Islet precursor cell (in vitro differentiated cells): ENCODE results near the gene FOXL3.
A peak's percentile ranks its signal among the peaks of the same experiment; 100 is the strongest.
"Not testable (repeated sequence)": the region's sequence is repeated elsewhere in the genome, so short reads cannot be mapped to it uniquely, and the experiment has no call there.

Experiments
- DNase-seq: peaks from one replicate; pipeline ENCODE4 v3.0.0-alpha.2; 2018

The FOXL3 gene

DNA sequence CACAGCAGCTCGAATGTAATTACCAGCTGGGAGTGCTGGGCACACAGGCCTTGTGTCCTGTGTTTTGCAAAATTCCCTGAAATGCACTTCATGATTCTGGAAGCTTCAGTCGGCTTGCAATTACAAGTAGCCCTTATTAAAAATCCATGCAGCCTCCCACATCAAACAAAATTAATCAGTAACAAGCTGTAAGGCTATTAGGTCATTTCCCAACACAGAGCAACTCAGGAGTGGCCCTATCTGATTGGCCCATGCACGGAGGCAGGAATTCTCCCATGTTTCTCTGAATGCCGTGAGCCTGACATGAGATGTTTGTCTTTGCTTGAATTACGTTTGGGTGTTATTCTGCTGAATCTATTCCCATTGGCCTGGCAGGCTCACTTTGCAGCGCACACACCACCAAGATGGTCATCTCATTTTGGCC, 36.9 kb downstream of the FOXL3 start:
- no peak for DNase-seq

DNA sequence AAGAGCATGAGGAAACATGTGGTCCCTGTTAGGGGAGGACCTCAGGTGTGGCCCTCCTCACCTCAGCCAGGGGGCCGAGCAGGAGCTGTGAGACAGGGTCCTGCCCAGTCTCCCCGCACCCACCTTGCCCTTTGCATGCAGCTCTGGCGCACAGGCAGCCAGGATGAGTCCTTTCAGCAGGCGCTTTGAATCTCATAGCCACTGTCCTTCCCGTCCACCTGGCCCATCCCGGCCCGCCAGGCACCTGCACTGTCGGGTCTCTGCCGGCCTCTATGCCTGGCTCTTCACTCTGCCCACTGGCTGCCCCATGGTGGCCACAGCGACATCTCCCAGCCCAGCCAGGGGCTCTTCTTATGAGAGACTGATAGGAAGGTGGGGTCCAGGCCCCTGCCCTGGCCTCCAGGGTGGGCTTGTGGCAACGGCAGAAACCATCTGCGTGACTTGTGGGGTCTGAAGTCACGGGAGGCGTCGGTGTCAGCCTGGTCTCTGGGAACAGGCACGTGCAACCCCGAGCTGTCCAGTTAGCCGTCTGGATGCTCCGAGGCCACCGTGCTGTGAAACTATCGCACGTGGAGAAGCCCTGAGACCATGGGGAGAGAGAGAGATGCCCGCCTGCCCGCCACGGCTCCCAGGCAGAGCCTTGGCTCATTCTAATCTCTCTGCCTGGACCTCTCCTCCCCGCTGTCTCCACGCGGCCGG, 37.4 kb downstream of the FOXL3 start:
- no peak for DNase-seq

DNA sequence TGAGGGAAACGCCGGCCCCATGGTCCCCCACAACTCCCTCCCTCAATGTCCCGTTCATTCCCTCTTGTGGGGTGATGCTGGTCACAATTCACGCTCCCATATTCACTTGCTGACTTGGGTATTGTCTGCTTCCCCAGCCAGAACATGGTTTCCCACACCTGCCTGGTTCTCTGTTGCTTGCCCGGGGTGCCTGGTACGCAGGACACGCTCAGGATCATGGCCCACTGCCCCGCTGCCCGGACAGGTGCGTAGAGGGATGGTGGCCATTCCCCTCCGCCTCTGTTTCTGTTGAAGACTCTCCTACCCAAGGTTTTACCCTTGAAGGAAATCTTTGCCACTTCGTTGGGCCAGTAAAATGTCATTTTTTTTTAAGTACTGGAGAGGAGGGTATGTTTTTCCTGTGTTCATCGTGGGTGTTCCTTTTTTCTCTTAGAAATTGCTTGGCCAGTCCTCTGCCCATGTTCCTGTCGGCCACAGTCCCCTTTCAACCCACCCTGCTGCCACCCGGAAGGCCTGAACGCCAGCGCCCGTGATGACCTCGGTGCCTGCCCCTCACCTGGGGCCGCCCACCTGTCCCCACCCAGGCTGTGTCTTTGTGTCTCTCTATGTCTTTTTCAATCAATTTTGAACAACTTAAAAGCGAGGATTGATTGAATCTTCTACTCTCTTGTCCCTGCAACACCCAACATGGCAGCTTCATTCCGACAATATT, 38.2 kb downstream of the FOXL3 start:
- DNase-seq = no peak

DNA sequence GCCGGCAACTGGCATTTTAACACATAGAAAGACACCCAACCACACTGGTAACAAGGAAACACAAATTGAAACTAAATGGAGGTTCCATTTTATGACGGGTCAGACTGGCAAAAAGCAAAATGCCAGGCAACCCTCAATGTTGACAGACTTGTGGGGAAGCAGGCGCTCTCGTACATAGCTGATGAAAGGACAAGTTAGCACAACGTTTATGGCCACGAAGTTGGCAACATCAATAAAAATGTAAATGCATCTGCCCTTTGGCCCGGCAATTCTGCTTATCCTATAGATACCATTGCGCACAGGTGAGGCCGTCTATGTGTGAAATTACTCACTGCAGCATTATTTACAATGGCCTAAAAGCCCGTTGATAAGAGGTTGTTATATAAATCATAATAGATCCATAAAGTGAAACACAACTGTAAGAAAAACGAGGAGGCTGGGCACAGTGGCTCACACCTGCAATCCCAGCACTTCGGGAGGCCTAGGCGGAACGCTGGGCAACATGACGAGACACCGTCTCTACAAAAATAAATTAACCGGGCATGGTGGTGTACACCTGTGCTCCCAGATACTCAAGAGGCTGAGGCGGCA, 39.8 kb downstream of the FOXL3 start:
- DNase-seq = no peak

DNA sequence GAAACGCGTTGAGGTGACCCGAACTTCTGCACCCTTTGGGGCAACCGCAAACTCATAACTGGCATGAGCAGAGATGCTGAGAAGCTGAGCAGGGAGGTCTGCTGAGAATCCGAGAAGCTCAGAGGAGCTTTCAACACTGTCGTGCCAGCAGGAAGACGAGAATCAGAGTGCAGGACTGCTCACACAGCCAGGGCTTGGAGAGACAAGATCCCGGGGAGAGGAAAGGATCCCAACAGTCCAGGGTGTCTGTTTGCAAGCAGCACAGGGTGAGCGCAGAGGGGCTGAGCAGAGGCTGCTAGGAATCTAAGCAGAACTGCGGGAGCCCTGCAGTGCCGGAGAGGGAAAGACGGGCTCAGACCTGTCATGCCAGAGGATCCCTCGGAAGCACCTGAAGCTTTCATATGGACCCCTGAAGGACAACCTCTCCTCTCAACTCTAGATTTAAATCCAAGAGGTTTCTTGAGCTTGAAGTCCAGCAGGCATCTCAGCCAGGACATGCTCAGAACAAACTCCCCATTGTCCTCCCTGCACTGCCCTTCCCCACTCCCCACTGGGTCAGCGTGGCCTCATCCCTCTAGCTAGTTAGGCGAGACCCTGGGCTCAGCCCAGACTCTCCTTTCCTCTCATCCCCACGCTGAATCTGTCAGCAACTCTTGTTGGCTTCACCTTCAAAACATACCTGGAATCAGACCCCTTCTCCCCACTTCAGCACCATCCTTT, 40.7 kb downstream of the FOXL3 start:
- no peak for DNase-seq

DNA sequence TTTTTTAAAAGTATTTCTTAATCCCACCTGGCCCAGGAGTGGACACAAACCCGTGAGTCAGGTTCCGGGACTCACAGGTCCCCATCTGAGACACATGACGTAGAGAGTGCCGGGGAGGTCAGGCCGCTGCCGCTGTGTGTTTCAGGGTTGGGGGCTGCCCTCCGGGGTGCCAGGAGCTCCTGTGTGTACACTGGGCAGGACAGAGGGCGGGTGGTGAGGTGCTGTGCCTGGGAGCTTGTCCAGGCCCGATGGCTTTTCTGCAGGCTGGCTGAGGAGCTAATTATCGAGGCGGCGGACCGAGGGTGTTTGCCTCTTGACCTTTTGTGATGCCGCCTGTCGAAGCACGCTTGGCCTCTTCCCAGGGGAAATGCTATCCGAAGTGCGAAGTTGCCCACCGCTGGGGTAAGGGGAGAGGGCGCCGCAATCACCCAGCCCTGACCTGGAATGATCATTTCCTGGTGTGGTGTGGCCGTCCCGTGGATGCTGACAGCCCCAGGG, 42.1 kb downstream of the FOXL3 start:
- DNase-seq = no peak

DNA sequence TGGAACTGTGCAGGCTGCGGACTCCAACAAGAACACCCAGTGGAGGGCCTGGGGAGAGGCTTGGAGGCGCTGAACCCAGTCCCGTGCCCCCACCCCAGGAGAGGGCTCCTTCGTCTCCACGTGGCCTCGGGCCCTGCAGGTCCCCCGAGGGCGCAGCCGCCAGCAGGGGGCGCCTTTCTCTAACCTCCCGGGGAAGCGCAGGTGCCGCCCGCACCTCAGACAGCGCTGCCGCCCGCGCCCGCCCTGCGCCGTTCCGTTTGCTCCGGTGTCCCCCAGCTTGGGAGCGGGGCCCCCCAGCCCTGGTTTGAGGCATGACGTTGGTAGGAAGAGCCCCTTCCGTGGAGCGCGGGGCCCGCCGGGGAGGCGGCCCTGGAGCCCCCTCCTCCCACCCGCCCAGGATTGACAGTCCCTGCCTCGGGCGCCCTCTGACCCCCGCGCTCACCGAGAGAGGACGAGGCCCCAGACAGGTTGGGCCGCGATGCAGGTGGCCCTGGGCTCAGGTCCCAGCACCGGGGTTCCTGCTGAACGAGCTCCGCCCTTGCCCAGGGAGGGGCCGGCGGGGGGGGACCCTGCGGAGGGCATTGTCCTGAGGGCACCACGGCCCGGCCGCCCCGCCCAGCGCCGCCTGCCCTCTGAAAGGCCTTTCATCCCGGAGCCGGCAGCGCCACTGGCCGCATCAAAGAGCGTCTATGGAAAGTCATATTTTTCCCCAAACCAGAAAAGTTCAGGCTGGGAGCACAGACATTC, 42.8 kb downstream of the FOXL3 start:
- peak; percentile 82 for DNase-seq

DNA sequence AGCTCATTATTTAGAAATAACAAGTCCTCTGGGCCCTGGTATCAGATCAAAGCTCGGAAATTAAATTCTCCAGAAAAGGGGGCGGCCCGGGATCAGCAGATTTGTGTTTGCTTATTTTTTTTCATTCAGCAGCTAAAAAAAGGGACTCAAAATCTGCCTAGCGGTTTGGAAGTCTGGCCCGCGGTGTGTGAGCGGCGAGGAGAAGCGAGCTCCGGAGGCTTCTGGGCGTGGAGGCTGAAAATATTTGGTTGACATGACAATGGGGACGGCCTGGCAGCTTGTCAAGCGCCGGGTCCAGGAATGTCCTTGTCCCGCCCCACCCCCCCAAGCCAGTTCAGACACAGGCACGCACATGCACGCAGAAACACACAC, 43.4 kb downstream of the FOXL3 start:
- no peak for DNase-seq

DNA sequence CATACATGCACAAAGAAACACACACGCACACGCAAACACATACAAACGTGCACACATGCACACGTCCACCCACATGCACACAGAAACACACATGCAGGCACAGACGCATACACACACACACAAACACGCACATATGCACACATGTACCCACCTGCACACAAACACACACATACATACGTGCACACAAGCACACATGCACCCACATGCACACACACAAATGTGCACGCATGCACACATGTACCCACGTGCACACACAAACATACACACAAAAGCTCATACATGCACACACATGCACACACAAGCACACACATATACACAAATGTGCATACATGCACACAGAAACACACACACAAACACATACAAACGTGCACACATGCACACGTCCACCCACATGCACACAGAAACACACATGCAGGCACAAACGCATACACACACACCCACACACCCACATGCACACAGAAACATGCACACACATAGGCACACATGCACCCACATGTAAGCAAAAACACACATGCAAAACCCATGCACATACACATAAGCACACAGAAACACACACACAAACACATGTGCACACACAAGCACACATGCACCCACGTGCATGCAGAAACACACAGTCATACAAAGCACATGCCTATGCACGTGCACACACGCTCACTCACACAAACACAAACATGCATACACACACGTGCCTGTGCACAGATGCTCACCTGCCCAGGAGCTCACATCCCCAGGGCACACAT, 44.8 kb downstream of the FOXL3 start:
- no peak for DNase-seq

DNA sequence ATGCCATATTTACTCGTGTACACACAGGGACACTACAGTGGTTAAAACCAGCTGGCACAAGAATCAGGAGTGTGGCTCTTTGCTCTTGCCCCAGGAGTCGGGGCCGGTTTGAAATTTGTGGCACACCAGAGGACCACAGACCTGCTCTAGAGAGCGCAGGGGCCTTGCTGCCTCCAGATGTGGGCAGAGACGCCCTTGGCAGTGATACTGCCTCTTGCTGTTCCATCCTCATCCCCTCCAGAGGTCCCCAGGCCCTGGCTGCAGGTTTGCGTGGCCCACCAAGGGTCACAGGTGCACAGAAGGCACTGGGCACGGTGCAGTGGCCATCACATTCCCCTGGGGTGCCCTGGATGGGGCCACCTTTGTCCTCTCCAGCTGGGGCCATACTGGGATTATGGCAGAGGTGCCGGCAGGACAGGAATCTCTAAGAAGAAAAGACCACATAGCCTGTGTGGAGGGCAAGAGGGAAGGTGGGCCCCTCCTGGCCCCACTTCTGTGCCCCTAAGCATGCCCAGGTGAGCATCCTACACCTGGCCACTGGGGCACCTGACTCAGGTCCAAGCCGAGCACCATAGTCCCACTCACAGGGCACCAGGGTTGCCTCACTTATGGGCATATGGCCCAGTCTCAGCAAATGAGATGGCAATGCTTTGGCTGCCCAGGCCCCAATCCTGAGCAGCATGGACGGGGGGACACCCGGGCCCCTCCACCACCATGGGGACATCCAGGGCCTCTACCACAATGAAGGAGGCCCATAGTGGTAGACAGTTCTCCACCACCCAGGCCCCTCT, 45.6 kb downstream of the FOXL3 start:
- no peak for DNase-seq

DNA sequence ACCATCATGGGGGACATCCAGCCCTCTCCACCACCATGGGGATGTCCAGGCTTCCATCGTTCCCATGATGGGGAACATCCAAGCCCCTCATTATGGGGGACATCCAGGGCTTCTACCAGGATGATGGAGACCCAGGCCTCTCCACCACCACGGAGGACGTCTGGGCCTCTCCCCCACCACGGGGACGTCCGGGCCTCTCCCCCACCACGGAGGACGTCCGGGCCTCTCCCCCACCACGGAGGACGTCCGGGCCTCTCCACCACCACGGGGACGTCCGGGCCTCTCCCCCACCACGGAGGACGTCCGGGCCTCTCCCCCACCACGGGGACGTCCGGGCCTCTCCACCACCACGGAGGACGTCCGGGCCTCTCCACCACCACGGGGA, 46.2 kb downstream of the FOXL3 start:
- not testable (repeated sequence) for DNase-seq

DNA sequence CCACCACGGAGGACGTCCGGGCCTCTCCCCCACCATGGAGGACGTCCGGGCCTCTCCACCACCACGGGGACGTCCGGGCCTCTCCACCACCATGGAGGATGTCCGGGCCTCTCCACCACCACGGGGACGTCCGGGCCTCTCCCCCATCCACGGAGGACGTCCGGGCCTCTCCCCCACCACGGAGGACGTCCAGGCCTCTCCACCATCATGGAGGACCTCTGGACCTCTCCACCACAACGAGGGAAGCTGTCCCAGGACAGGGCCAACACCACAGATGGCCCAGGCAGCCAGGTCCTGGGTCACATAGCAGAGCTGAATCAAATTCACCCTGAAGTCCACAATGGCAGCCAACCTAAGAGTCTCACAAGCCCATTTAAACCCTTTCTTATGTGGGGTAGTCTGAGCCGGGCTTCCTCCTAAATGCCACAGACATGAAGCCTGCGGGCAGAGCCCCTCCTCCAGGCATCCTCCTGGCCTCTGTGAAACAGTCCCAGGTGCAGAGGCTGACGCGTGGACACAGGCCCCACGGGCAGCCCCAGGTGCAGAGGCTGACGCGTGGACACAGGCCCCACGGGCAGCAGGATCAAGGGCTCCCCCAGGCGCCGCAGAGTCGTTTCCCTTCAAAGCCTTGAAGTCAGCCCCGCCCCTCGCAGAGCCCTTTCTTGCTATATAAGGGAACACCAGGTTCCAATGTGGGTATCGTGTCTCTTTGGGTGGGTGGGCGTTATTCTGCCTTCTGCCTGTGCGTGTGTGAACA, 47.0 kb downstream of the FOXL3 start:
- DNase-seq = no peak

DNA sequence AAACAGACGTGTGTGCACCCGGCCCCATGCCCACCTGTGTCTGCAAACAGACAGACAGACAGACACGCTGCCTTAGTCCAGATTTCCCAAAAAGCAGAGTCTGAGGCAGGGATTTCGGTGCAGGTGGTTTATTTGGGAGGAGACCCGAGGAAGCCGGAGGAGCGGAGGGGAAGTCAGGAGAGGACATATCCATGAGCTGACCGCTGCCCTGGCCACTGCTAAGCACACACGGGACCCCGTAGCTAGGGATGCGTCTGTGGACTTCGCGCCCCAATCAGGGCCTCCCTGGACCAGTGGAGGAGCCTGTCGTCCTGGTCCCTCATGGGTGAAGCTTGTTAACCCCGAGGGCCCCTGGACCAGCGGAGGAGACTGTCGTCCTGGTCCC, 47.6 kb downstream of the FOXL3 start:
- no peak for DNase-seq

DNA sequence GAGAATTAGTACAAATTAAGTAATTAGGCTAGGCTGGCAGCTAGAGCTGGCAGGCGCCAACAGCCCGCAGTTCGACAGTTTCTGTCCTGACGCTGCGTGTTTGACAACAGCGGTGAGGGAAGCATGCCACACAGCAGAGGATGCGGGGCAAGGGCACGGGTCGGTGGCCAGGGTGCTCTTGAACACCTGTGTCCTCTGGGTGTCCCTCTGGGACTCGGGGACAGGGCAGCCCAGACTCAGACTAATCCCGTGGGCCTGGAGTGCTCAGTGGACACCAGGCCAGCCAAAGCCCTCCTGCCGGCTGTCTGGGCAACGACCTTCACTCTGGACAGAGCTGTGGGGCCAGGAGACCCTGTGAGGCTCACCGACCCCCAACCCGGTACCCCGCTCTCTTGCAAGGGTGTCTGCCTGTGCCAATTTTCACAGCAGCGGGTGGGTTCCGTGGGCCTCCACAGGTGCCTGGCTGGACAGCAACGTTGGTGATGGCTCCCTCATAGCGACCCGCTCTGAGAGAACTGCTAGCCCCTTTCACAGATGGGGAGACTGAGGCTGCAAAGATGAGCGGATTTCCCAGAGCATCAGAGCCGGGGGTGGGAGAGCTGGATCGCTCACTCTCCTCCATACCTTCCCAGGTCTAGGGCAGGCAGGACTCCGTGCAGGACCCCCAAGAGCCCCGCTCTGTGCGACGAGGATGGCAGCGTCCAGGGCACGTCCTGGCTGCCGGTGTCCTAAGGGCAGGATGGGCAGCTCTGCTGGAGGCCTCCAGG, 48.5 kb downstream of the FOXL3 start:
- no peak for DNase-seq

DNA sequence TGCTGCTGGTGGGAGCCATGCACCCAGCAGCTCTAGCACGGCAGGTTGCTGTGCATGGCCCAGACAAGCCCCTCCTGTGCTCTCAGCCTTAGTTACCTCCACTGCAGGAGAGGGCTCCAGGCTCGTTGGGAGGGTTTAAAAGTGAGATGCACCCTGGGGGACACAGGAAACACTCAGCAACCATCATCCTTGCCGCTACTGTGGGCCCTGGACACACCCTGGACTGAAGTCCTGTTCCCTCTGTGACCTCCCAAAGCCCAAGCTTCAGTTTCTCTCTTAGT, 49.0 kb downstream of the FOXL3 start:
- DNase-seq = no peak

DNA sequence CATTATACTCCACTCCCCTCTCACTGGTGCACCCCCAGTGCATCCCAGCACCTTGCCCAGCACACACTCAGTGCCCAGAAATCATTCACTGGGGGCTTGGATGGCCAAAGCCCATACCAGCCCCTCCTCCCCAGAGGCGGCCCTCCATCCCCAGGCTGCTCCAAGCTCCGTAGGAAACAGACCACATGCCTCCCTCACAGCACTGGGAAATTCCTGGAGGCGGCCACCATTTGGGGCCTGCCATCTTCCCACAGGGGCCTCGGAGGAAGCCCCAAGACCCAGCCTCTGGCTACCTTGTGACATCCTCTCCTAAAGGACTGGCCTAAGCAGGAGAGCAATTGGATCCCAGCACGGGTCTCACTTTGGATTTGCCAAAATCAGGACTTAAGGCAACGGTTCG, 49.7 kb downstream of the FOXL3 start:
- DNase-seq = no peak

DNA sequence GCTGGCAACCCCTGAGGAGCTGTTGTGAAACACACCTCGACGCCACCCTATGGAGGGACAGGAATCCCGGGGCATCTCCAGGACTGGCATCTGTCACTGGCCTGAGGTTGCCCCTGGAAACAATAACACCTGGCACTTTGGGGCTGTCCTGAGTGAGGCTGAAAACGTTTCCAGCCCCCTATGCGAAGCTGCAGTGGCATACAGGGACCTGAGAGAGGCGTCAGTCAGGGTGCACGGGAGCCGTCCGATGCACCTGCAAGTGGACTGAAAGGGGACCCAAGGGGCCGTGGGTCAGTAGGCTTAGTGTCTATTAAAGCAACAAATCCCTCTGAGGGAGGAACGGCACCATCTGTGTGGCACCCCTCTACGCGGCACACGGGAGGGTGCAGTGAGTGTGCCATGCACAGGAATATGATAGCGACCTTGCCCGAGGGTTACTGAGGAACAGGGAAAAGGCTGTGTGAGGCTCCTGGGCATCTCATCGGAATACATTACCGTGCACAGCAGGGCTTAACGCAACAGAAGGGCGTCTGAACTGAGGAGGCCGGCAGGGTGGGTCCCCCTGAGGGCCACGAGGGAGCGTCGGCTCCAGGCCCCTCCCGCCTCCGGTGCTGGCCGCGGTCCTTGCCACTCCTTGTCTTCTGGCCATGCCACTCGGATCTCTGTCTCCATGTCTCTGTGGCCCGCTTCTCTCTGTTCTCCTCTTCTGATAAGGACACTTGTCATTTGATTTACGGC, 50.4 kb downstream of the FOXL3 start:
- DNase-seq = no peak
